Activated T-helper 1 cell treated with Interleukin-2 at 50 U/mL for 16 hours (primary cell): ENCODE data around the gene NCAPD3.
"Not testable (repeated sequence)": the region's sequence is repeated elsewhere in the genome, so short reads cannot be mapped to it uniquely, and the experiment has no call there.

Source experiments
- DNase-seq: peaks from one replicate; pipeline ENCODE4 v3.0.0-alpha.2; 2020; ENCODE audit warnings: low read depth

NCAPD3 gene

GRCh38 chr11:134223836-134224709 is at the start of gene NCAPD3, which contains the start of gene VPS26B:
Gene NCAPD3, minus strand, starts transcription at chr11:134223967. Its CDS starts 41 bp downstream, at chr11:134223926.
Gene VPS26B, plus strand, starts transcription at chr11:134224671. Its CDS starts 452 bp downstream, at chr11:134225123.
- peak; percentile 89 for DNase-seq

DNA sequence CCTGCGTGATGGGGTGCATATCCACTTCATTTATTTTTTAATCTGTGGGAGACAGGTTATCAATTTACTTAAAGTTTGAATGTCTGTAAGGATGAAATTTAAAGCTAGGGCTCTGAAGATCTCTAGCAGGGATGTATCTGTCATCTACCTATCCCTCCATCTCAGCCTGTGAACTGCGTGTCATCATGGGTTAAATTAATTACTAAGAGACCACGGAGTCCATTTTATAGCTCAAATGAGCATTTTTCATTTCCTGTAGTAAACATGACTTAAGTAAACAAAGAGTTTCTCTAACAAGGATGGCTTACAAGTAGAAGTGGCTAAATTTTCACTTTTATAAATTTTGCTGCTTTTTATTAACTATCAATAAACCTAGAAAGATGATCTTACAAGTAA is 49.5 kb upstream of the NCAPD3 start:
- no peak for DNase-seq

DNA sequence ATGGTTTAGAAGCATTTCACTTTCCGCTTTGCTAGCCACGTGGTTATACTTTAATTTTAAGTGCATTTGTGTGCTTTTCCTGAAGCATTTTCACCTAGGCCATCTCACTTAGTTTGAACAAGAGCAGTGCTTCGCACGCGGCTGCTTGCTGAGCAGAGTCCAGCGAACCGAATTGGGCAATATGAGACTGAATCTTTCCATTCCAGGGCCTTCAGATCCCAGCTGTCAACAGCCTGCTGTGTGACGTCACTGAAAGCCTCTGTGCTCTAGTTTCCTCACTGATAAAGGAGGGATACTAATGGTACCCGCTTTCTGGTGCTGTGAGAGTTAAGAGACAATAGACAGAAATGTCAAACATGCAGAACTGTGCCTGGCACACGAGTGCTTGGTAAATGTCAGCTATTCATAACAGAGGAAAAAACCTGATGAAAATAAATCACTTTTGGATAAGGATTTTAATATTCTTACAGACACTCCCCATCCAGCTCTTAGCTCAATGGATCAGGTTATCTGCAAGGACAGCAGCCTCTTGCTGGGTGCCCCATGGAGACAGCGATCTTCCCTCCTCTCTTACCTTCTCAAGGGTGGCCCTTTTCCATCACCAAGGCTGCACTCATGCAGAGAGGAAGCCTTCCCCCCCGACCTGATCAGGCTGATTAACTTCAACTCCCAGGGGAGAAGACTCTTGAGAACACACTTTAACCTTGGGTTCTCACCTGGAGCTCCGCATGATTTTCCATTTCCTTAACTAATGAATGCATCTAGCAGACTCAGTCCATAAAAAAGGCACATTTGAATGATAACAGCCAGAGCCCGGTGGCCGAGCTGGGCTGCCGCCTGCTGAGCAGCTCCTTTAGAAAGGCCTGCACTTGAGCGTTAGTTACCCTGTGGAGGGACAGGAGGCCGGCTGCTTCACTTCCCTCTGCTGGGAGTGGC is 48.9 kb upstream of the NCAPD3 start:
- no peak for DNase-seq

DNA sequence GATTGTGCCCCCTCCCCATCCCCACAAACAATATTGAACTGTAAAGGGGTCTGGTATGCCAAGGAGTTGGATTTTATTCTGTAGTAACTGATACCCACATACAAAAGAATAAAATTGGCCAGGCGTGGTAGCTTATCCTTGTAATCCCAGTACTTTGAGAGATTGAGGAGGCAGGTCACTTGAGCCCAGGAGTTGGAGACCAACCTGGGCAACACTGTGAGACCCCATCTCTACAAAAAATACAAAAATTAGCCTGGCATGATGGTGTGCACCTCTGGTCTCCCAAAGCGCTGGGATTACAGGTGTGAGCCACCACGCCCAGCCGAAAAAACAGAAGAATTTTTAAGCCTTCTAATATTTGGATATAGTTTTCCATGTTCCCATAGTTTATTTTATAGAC is 48.2 kb upstream of the NCAPD3 start:
- DNase-seq = no peak

DNA sequence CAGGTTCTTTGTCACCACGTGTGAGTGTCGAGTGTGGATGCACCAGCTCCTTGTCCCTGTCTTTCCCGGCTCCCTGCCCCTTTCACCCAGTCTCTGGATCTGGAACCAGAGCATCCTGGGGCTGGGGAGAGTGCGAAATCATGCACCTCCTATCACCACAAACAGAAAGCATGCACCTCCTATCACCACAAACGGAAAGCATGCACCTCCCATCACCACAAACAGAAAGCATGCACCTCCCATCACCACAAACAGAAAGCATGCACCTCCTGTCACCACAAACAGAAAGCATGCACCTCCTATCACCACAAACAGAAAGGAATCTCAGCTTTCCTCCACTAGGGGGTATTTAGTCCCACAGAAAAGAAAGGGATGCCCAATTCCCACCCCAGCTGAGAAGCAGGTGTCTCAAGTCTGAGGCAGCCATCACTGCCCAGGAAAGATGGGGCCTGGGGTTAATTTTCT is 46.5 kb upstream of the NCAPD3 start:
- no peak for DNase-seq

DNA sequence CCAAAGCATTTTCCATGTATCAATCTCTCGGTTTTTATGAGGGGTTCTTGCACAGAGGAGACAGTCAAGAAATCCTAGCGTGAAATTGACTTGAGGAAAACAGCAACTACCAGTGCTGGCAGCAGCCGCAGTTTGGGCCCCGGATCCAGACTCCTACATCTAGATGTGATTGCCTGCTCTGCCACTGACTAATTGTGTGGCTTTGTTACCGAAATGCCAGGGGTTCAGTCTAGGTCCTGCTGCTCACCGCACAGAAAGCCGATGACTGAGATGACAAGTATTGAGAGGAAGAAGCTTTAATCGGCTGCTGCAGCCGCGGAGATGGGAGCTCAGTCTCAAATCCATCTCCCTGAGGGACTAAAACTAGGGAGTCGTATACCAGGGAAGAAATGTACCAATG is 44.2 kb upstream of the NCAPD3 start:
- no peak for DNase-seq

DNA sequence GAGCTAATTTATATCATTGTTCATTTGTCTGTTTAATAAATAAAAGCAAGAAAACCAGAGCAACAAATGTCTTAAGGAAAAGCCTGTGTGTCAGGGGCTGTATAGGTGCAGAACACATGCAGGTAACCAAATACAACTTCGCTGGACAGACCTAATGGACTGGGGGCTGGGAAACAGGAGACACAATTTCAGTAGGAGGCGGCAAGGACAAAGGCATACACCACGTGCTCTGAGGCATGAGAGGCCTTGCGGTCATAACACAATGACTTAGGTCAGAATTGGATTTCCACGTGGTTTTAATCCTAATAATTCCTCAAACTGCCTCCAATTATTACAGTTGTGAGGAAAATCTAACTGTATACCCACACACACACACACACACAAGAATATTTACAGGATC is 43.7 kb upstream of the NCAPD3 start:
- DNase-seq = no peak

DNA sequence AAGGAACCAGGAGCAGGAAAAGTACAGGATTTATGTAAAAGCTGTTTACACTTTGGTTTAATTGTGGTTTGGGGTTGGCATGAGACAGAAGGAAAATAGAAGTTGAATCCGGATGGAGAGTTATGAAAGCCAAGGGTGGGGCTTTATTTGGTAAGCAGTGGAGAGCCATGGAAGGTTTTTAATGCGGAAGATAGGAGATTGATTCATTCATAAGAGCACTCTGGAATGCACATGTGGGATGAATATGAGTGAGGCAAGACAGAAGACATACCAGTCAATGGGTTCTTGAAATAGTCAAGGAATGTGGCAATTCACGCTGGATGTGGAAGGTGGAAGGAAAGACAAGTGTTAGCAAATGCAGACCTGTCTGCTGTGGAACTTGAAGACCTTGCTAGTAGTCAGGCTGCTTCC is 43.1 kb upstream of the NCAPD3 start:
- no peak for DNase-seq

DNA sequence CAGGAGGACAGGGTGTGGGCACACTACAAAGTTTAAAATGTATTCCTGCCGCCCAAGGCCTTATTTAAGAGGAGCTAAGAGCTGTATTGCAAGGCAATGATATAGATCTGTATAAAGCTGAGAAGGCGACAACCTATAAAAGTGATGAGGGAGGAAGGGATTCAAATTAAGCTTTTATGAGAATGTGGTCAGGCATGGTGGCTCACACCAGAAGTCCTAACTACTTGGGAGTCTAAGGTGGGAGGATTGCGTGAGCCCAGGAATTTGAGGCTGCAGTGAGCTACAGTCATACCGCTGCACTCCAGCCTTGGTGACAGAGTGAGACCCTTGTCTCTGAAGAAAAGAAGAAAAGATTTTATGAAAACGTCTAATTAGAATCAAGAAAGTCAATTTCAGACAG is 42.7 kb upstream of the NCAPD3 start:
- no peak for DNase-seq

DNA sequence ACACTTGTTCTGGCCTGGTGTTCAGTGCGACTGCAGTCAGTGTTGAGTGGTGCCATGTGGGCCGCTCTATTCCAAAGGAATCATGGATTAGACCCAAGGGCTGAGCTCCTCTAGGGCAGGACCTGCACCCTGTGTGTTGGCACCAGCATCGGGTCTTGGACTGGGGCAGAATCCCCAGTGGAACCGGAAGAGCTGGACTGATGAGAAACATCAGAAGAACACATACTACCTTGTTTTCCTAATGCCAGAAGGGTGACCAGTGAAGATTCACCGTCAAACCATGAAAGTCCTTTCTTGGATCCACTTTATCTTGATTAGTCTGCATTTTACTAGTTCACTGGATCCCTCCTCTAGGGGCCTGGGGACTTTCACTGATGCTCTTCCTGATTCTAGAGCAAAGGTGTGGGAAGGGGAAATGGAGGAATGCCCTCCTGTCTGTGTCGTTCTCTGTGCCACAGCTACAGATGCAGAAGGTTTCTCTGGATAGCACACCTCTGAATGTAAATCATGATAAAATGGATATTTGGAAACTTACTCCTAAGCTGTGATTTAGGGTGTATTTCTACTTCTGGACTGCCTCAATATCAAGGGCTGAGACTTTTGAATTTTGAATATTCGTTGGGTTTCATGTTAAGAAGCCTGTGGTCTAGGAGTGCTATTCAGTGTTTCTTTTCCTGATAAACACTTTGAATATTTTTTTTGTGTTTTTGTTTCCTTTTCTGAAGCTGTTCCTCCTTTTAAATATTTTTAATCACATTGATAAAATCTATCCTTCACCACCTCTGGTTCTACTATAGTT is 41.4 kb upstream of the NCAPD3 start:
- DNase-seq = no peak

DNA sequence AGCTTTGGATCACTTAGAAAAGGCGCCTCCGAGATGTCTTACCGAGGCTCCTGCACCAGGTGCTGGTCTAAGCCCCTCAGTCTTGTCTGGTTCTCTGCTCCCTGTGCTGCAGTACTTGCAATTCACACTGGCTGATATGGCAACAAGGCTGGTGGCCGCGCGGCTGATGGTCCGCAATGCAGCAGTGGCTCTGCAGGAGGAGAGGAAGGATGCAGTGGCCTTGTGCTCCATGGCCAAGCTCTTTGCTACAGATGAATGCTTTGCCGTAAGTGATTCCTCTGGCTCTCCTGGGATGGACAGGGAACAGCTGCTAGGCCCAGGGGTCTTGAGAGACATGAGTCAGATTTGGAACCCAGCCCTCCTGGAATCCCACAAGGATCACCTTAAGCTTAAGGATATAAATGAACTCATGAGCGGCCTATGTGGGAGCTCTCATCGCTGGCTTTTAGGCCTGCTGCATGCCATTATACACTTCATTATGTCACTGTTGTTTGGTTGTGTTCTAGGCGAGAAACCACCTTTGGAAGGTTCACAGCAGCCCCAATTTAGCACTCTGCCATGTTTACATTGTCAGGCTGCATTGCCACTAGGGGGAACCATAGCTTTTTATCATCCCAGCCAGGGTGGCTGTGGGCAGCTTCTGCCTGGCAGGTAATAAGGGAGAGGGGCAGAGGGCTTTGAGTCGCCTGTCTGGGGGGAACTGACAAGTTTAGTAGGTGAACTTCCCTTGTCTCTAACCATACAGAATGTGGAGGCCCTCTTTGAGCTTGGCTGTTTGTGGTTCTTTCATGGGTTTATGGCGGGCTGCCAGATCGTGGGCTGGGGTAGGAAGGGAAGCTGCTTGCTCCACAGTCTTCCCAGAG is 38.1 kb upstream of the NCAPD3 start:
- DNase-seq = no peak

DNA sequence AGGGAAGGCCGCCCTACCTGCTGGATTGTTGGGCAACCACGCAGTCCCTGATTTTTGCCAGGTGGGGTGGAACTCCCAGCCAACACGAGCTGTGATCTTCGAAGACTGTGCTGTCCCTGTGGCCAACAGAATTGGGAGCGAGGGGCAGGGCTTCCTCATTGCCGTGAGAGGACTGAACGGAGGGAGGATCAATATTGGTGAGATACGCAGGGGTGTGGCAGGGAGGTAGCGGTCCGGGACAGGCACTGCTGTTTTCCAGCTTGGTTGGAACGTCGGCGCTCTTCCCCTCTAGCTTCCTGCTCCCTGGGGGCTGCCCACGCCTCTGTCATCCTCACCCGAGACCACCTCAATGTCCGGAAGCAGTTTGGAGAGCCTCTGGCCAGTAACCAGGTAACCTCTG is 37.2 kb upstream of the NCAPD3 start:
- DNase-seq = no peak

GRCh38 chr11:134260503-134260902 is 36.7 kb upstream of the NCAPD3 start:
- DNase-seq = no peak

- no peak for DNase-seq
Observed at GRCh38 chr11:134258577-134258976, 34.8 kb upstream of the NCAPD3 start.

GRCh38 chr11:134257101-134257500 is 33.3 kb upstream of the NCAPD3 start:
- DNase-seq = no peak

DNA sequence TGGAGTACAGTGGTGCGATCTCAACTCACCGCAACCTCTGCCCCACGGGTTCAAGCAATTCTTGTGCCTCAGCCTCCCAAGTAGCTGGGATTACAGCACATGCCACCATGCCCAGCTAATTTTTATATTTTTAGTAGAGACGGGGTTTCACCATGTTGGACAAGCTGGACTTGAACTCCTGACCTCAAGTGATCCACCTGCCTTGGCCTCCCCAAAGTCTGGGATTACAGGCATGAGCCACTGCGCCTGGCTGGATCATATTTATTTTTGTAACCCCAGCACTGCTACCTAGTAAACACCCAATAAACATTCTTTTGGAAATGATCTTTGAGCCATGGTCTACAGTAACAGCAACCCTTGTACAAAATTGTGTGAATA is 31.4 kb upstream of the NCAPD3 start:
- DNase-seq = not testable (repeated sequence)

GRCh38 chr11:134254433-134255183 is 30.8 kb upstream of the NCAPD3 start:
- DNase-seq = no peak

GRCh38 chr11:134253188-134253993 is 29.6 kb upstream of the NCAPD3 start, which contains the start of the genes ACAD8 and THYN1:
Gene ACAD8, plus strand, starts transcription at chr11:134253568. Its CDS starts 33 bp downstream, at chr11:134253601.
Gene THYN1, minus strand, starts transcription at chr11:134253352. Its CDS starts 470 bp downstream, at chr11:134252882.
- peak; percentile 92 for DNase-seq
